OCI-LY1 (cell line): ENCODE measurements around the gene NBL1.

Experiments used
- H2AFZ ChIP-seq: fragments of 200-600 bp; sonication (generic), shearing (Covaris generic); 2 replicates; pipeline ENCODE4 v1.6.0; 2014; ENCODE audit warnings: antibody characterized with exemption, mild to moderate bottlenecking, low read length
- H3F3A ChIP-seq: fragments of 200-600 bp; sonication (generic), shearing (Covaris generic); 2 replicates; pipeline ENCODE4 v1.6.0; 2014; ENCODE audit warnings: mild to moderate bottlenecking, antibody characterized with exemption, low read length, moderate library complexity; ENCODE audit not compliant: insufficient read depth
- H3K27ac ChIP-seq: fragments of 200-600 bp; sonication (generic); 2 replicates; pipeline ENCODE4 v1.5.1; 2014; ENCODE audit warnings: low read length, mixed run types, mild to moderate bottlenecking, low read depth; ENCODE audit not compliant: poor library complexity, severe bottlenecking
- H3K27me3 ChIP-seq: fragments of 200-600 bp; sonication (generic); 2 replicates; pipeline ENCODE4 v1.6.0; 2014; ENCODE audit warnings: antibody characterized with exemption, mild to moderate bottlenecking, low read length, moderate library complexity; ENCODE audit not compliant: insufficient read depth
- H3K36me3 ChIP-seq: fragments of 200-600 bp; sonication (generic); 2 replicates; pipeline ENCODE4 v1.6.1; 2014; ENCODE audit warnings: mild to moderate bottlenecking, antibody characterized with exemption, low read length, moderate library complexity, mixed read lengths; ENCODE audit not compliant: insufficient read depth
- H3K4me1 ChIP-seq: fragments of 200-600 bp; sonication (generic); 2 replicates; pipeline ENCODE4 v1.5.1; 2014; ENCODE audit warnings: mild to moderate bottlenecking, low read length, moderate library complexity; ENCODE audit not compliant: insufficient read depth, severe bottlenecking
- H3K4me2 ChIP-seq: fragments of 200-600 bp; sonication (generic), shearing (Covaris generic); 2 replicates; pipeline ENCODE4 v1.6.1; 2014; ENCODE audit warnings: low read length
- H3K4me3 ChIP-seq: fragments of 200-600 bp; sonication (generic); 2 replicates; pipeline ENCODE4 v1.5.1; 2014; ENCODE audit warnings: low read length, low read depth, mild to moderate bottlenecking, mixed read lengths; ENCODE audit not compliant: poor library complexity, severe bottlenecking
- H3K79me2 ChIP-seq: fragments of 200-600 bp; shearing (Covaris generic); 2 replicates; pipeline ENCODE4 v1.6.1; 2016; ENCODE audit warnings: mixed run types, low read length, mixed read lengths; ENCODE audit not compliant: insufficient read depth
- H3K9ac ChIP-seq: fragments of 200-600 bp; sonication (generic), shearing (Covaris generic); 2 replicates; pipeline ENCODE4 v1.6.1; 2014; ENCODE audit warnings: mild to moderate bottlenecking, low read length, mixed read lengths
- H3K9me2 ChIP-seq: fragments of 200-600 bp; sonication (generic), shearing (Covaris generic); 2 replicates; pipeline ENCODE4 v1.6.1; 2014; ENCODE audit warnings: low read depth, mild to moderate bottlenecking, low read length, mixed read lengths
- H3K9me3 ChIP-seq: fragments of 200-600 bp; shearing (Covaris generic); 2 replicates; pipeline ENCODE4 v1.6.1; 2014; ENCODE audit warnings: low read length, mixed read lengths
- H4K20me1 ChIP-seq: fragments of 200-600 bp; sonication (generic), shearing (Covaris generic); 2 replicates; pipeline ENCODE4 v1.6.0; 2016; ENCODE audit warnings: mild to moderate bottlenecking, low read length; ENCODE audit not compliant: insufficient read depth
- EZH2 ChIP-seq: fragments of 200-600 bp; sonication (generic), shearing (Covaris generic); IDR thresholded peaks from 2 replicates; pipeline ENCODE4 v1.8.0; 2017; ENCODE audit warnings: borderline replicate concordance, mixed run types, mild to moderate bottlenecking, antibody characterized with exemption, low read length, moderate library complexity, mixed read lengths
- TF ChIP-seq, protein P1 (sequence below): fragments of 200-600 bp; sonication (generic), shearing (Covaris generic); IDR thresholded peaks from 2 replicates; pipeline ENCODE4 v1.5.1; 2017; ENCODE audit warnings: mild to moderate bottlenecking, antibody characterized with exemption, low read length, moderate library complexity, mixed read lengths

NBL1 gene

DNA sequence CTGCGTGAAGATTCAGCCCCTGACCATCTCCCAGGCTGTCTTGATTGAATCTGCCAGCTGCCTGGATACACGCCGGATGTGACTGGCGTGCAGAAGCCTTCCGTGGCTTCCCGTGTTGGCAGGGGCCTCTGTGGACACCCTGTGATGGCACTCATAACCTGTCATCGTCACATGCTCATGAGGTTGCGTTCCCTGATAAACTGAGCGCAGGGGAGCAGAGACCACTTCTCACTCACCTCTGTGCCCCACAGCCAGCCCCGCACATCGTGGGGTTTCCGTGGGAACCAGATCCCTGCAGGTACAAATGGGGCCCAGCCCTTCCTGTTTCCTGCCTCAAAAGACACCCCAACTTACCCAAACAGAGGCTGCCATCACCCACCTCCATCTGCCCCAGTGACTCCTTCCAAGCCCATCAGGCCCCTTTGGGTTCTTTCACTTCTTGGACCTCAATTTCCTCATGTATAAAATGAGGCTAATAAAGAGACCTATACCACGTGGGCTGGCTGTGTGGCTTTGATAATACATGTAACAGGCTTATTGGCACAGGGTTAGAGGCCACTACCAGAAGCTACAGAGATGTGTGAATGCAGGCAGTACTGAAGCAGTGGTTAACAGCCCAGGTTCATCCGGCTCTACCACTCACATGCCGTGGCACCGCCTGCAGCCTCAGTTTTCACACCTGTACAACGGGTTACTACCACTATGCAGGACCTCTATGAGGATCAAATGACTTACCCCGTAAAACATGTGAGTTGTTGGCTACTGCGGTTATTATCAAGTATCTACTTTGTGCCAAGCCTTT is 44.1 kb downstream of the NBL1 start:
- no peak overlapping the region for H3K27ac ChIP-seq
- no peaks in the 10 kb centered on the region for H3K4me1 ChIP-seq
- no peaks in the 10 kb centered on the region for H3K9me2 ChIP-seq
- H3K9me3 ChIP-seq: peaks cover 7% of the 10 kb centered on the region
- H3K4me2 ChIP-seq: no peak overlapping the region
- H3K27me3 ChIP-seq: no peaks in the 10 kb centered on the region
- H3K4me3 ChIP-seq: no peak overlapping the region
- H3K79me2 ChIP-seq: no peaks in the 10 kb centered on the region
- no peaks in the 10 kb centered on the region for H4K20me1 ChIP-seq
- no peaks in the 10 kb centered on the region; the same call in 1 of the 2 replicates for H3K36me3 ChIP-seq
- H3F3A ChIP-seq: no peaks in the 10 kb centered on the region
- H3K9ac ChIP-seq: no peak overlapping the region
- H2AFZ ChIP-seq: no peak overlapping the region
- TF ChIP-seq EZH2: no peak
- TF ChIP-seq, protein P1, sequence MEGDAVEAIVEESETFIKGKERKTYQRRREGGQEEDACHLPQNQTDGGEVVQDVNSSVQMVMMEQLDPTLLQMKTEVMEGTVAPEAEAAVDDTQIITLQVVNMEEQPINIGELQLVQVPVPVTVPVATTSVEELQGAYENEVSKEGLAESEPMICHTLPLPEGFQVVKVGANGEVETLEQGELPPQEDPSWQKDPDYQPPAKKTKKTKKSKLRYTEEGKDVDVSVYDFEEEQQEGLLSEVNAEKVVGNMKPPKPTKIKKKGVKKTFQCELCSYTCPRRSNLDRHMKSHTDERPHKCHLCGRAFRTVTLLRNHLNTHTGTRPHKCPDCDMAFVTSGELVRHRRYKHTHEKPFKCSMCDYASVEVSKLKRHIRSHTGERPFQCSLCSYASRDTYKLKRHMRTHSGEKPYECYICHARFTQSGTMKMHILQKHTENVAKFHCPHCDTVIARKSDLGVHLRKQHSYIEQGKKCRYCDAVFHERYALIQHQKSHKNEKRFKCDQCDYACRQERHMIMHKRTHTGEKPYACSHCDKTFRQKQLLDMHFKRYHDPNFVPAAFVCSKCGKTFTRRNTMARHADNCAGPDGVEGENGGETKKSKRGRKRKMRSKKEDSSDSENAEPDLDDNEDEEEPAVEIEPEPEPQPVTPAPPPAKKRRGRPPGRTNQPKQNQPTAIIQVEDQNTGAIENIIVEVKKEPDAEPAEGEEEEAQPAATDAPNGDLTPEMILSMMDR: no peak

DNA sequence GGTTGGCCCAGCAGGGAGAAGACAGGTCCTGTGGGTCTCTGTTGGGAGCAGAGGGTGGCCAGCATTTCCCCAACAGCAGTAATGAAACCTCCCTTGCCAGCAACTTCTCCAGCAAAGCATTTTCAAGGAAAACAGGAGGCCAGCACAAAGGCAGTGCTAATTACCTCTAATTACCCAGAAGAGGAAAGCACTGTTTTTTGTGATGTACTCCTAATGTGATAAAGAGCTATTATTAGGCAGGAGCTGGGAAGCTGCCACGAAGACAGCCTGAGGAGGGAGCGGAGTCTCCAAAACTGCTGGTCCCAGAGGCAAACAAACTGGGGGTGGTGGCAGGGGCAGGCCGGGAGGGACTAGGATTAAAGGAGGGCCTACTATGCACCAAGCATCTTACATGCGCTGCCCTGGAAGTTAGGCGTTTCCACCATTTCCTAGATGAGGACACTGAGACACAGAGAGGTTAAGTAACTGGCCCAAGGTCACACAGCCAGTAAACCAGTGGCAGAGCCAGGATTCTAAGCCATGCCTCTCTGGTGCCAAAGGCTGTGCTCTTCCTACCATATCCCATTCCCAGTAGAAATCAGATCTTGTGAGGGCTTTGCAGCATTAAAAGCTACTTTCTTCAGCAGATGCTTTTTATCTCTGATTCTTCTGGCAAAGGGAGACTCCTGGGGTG is 45.1 kb downstream of the NBL1 start:
- no peaks in the 10 kb centered on the region; the same call in 1 of the 2 replicates for H3K36me3 ChIP-seq
- no peak overlapping the region for H3K4me2 ChIP-seq
- H3K27ac ChIP-seq: no peak overlapping the region
- peaks cover 7% of the 10 kb centered on the region for H3K9me3 ChIP-seq
- no peaks in the 10 kb centered on the region for H4K20me1 ChIP-seq
- no peak for TF ChIP-seq EZH2
- TF ChIP-seq, protein P1: no peak
- H2AFZ ChIP-seq: no peak overlapping the region
- no peaks in the 10 kb centered on the region for H3K27me3 ChIP-seq
- no peak overlapping the region for H3K9ac ChIP-seq
- no peaks in the 10 kb centered on the region for H3K4me1 ChIP-seq
- H3K79me2 ChIP-seq: no peaks in the 10 kb centered on the region
- no peaks in the 10 kb centered on the region for H3K9me2 ChIP-seq
- no peak overlapping the region for H3K4me3 ChIP-seq
- no peaks in the 10 kb centered on the region for H3F3A ChIP-seq

DNA sequence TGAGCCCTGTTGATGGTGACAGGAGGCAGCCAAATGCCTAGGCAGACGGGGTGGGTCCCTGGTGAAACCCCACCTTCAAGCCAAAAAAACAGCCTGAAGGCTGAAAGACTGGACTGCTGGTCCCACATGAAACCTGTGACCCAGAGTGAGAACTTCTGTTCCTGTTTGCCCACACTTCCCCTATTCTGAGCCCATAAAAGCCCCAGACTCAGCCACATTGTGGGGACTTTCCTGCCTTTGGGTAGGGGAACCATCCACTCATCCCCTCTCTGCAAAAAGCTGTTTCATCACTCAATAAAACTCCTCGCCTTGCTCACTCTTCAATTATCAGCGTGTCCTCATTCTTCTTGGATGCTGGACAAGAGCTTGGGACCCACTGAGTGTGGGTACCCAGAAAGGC is 45.7 kb downstream of the NBL1 start:
- Histone ChIP-seq H4K20me1 (no peaks in the 10 kb centered on the region), H3K4me2 (no peak overlapping the region), H3F3A (no peaks in the 10 kb centered on the region), H3K79me2 (no peaks in the 10 kb centered on the region), H2AFZ (no peak overlapping the region), H3K36me3 (no peaks in the 10 kb centered on the region; the same call in 1 of the 2 replicates), H3K27me3 (no peaks in the 10 kb centered on the region), H3K9ac (no peak overlapping the region), H3K9me2 (no peaks in the 10 kb centered on the region), H3K4me3 (no peak overlapping the region), H3K9me3 (peaks cover 7% of the 10 kb centered on the region), H3K4me1 (no peaks in the 10 kb centered on the region), H3K27ac (no peak overlapping the region)
- TF ChIP-seq, protein P1: no peak
- TF ChIP-seq EZH2: no peak
